PC-3 (cell line): Measurements from ENCODE around the gene RNU7-1. TPM values are rescaled to one million over a fixed set of nuclear protein-coding genes. Genes with fewer than 3 reads are reported as not detected.
A peak's percentile ranks its signal among the peaks of the same experiment; 100 is the strongest.

Experiments used
- ATAC-seq: fragments of 200-7000 bp; cut with Tn5 transposase; 2 replicates; pipeline ENCODE4 v1.9.1; 2020; ENCODE audit warnings: mild to moderate bottlenecking, moderate library complexity
- BruUV-seq: library from RNA; stranded (reverse); fragments of 400-500 nt; replicated peaks from 2 replicates; lab custom pipeline; 2021; lab: Mats Ljungman, UMichigan
- CTCF ChIA-PET: fragments of 300-600 bp; sonication (Branson Sonifier 250); formaldehyde crosslinking; loops from one replicate; lab custom pipeline; 2022; ENCODE audit warnings: antibody characterized with exemption; lab: Charles Lee
- POLR2A ChIA-PET: fragments of 300-600 bp; sonication (Branson Sonifier 250); formaldehyde crosslinking; loops from one replicate; lab custom pipeline; 2022; ENCODE audit warnings: antibody characterized with exemption; ENCODE audit not compliant: unreplicated experiment; lab: Charles Lee
- DNase-seq: peaks from one replicate; pipeline ENCODE4 v3.0.0-alpha.2; 2015
- H2AFZ ChIP-seq: fragments of 300-600 bp; sonication (generic); 2 replicates; pipeline ENCODE4 v1.6.0; 2016; ENCODE audit warnings: antibody characterized with exemption, low read length
- H3F3A ChIP-seq: fragments of 300-600 bp; sonication (generic); one replicate; pipeline ENCODE4 v1.6.0; 2017; ENCODE audit warnings: antibody characterized with exemption, low read length, control low read depth, mild to moderate bottlenecking; ENCODE audit not compliant: unreplicated experiment
- H3K27ac ChIP-seq: fragments of 300-600 bp; sonication (generic); 2 replicates; pipeline ENCODE4 v1.5.1; 2016; ENCODE audit warnings: mild to moderate bottlenecking, low read length
- H3K27me3 ChIP-seq: fragments of 300-600 bp; sonication (generic); 2 replicates; pipeline ENCODE4 v1.6.1; 2016; ENCODE audit warnings: low read length, mixed read lengths
- H3K36me3 ChIP-seq: fragments of 300-600 bp; sonication (generic); 2 replicates; pipeline ENCODE4 v1.6.1; 2016; ENCODE audit warnings: low read depth, mixed run types, low read length, mixed read lengths
- H3K4me1 ChIP-seq: fragments of 300-600 bp; sonication (generic); 2 replicates; pipeline ENCODE4 v1.5.1; 2016; ENCODE audit warnings: low read length; ENCODE audit not compliant: insufficient read depth
- H3K4me2 ChIP-seq: fragments of 300-600 bp; sonication (generic); 2 replicates; pipeline ENCODE4 v1.6.0; 2016; ENCODE audit warnings: low read length
- H3K4me3 ChIP-seq: fragments of 300-600 bp; sonication (generic); 2 replicates; pipeline ENCODE4 v1.5.1; 2016; ENCODE audit warnings: mild to moderate bottlenecking, low read length, mixed read lengths
- H3K79me2 ChIP-seq: fragments of 300-600 bp; sonication (generic); 2 replicates; pipeline ENCODE4 v1.6.1; 2017; ENCODE audit warnings: low read length, mixed read lengths
- H3K9ac ChIP-seq: fragments of 300-600 bp; sonication (generic); 2 replicates; pipeline ENCODE4 v1.6.0; 2016; ENCODE audit warnings: mild to moderate bottlenecking, low read length
- H3K9me2 ChIP-seq: fragments of 300-600 bp; sonication (generic); replicated peaks from 2 replicates; pipeline ENCODE4 v1.6.1; 2016; ENCODE audit warnings: mixed run types, low read length, mixed read lengths
- H3K9me3 ChIP-seq: fragments of 300-600 bp; sonication (generic); 2 replicates; pipeline ENCODE4 v1.6.1; 2016; ENCODE audit warnings: low read length, mixed read lengths
- H4K20me1 ChIP-seq: fragments of 300-600 bp; sonication (generic); 2 replicates; pipeline ENCODE4 v1.6.1; 2016; ENCODE audit warnings: low read length, mixed read lengths
- CTCF ChIP-seq: fragments of 300-600 bp; sonication (generic); conservative IDR thresholded peaks from 2 replicates; pipeline ENCODE4 v1.5.1; 2017; ENCODE audit warnings: antibody characterized with exemption, low read depth, mild to moderate bottlenecking, low read length
- EZH2 ChIP-seq: fragments of 300-600 bp; sonication (generic); IDR thresholded peaks from one replicate; pipeline ENCODE4 v1.6.1; 2017; ENCODE audit warnings: antibody characterized with exemption, mild to moderate bottlenecking, low read length; ENCODE audit not compliant: unreplicated experiment
- EZH2phosphoT487 ChIP-seq: fragments of 300-600 bp; sonication (generic); IDR thresholded peaks from 2 replicates; pipeline ENCODE4 v1.6.1; 2018; ENCODE audit warnings: mild to moderate bottlenecking, antibody characterized with exemption, low read length, borderline replicate concordance
- intact Hi-C: fragments of 100-400 bp; cut with micrococcal nuclease; formaldehyde crosslinking; loops from 2 replicates; pipeline ENCODE4 v1.9.0; 2023
- total RNA-seq: library from RNA; depleted of rRNA; stranded (reverse); fragments of >200 nt; gene quantifications from 2 replicates; pipeline ENCODE4 v1.2.3, GENCODE V29; 2014

The RNU7-1 gene
- total RNA-seq, 1 experiment from 2014 or later = not detected

DNA sequence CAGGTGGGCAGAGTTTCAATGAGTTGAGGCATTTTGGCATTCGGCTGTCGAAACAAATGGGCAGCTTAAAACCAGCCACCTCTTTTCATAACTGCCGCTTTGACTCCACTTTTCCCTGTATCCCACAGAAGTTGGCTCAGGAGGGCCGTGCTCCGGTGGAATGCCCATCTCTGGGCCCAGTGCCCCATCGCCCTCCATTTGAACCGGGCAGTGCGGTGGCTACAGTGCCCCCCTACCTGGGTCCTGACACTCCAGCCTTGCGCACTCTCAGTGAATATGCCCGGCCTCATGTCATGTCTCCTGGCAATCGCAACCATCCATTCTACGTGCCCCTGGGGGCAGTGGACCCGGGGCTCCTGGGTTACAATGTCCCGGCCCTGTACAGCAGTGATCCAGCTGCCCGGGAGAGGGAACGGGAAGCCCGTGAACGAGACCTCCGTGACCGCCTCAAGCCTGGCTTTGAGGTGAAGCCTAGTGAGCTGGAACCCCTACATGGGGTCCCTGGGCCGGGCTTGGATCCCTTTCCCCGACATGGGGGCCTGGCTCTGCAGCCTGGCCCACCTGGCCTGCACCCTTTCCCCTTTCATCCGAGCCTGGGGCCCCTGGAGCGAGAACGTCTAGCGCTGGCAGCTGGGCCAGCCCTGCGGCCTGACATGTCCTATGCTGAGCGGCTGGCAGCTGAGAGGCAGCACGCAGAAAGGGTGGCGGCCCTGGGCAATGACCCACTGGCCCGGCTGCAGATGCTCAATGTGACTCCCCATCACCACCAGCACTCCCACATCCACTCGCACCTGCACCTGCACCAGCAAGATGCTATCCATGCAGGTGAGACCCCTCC lies 5.0 kb upstream of the RNU7-1 start:
- H3K9me3 ChIP-seq = no peaks in the 10 kb centered on the region
- H3K4me1 ChIP-seq = peaks cover 7% of the 10 kb centered on the region; the same call in 1 of the 2 replicates
- no peaks in the 10 kb centered on the region; the same call in 1 of the 2 replicates for H3K79me2 ChIP-seq
- no peak for TF ChIP-seq CTCF
- no peak for TF ChIP-seq EZH2
- no peak for TF ChIP-seq EZH2phosphoT487
- H3K36me3 ChIP-seq = peaks cover 4% of the 10 kb centered on the region; the same call in 1 of the 2 replicates
- no peaks in the 10 kb centered on the region for H3K27me3 ChIP-seq
- H3K27ac ChIP-seq = no peak overlapping the region
- ChIA-PET POLR2A (interaction anchor here (0.9 kb wide), 1 partner anchor 13 kb away, joined by 3 read pairs; no protein-coding TSS in a partner anchor), CTCF (interaction anchor here (1.0 kb wide), 1 partner anchor 13 kb away, joined by 6 read pairs; no protein-coding TSS in a partner anchor)
- no peaks in the 10 kb centered on the region for H3F3A ChIP-seq
- peak overlapping the region; percentile 17; the same call in 1 of the 2 replicates for H3K4me2 ChIP-seq
- BruUV-seq = TSS peak; percentile 14
- H3K4me3 ChIP-seq = no peak overlapping the region
- H3K9ac ChIP-seq = 0 out of 2 replicates have a peak overlapping the region, but pooled peaks have one; percentile 28
- intact Hi-C loops = no loop called here
- ATAC-seq (no peak), DNase-seq (no peak)
- H3K9me2 ChIP-seq = no peaks in the 10 kb centered on the region
- H4K20me1 ChIP-seq = no peaks in the 10 kb centered on the region
- H2AFZ ChIP-seq = 0 out of 2 replicates have a peak overlapping the region, but pooled peaks have one; percentile 35

GRCh38 chr12:6939191-6939540 lies 4.5 kb upstream of the RNU7-1 start:
- DNase-seq = no peak
- H3K9ac ChIP-seq = no peak overlapping the region

More at GRCh38 chr12:6939191-6939540, 4.5 kb upstream of the RNU7-1 start:
- Histone ChIP-seq H3K79me2 (no peaks in the 10 kb centered on the region), H3K27ac (no peak overlapping the region), H3K36me3 (peaks cover 4% of the 10 kb centered on the region; the same call in 1 of the 2 replicates), H3F3A (no peaks in the 10 kb centered on the region), H3K4me3 (no peak overlapping the region), H3K27me3 (no peaks in the 10 kb centered on the region), H4K20me1 (no peaks in the 10 kb centered on the region), H3K9me3 (no peaks in the 10 kb centered on the region), H3K9me2 (no peaks in the 10 kb centered on the region), H3K4me1 (peaks cover 7% of the 10 kb centered on the region; the same call in 1 of the 2 replicates), H3K4me2 (no peak overlapping the region), H2AFZ (no peak overlapping the region)
- CTCF ChIA-PET = no interaction called here
- no TSS peak for BruUV-seq
- POLR2A ChIA-PET = no interaction called here
- TF ChIP-seq CTCF = no peak
- no peak for TF ChIP-seq EZH2phosphoT487
- intact Hi-C loops = no loop called here
- ATAC-seq = no peak
